ENCODE measurements around the gene MYCBPAP. TPM values are rescaled to one million over a fixed set of nuclear protein-coding genes. Genes with fewer than 3 reads are reported as not detected.

Gene MYCBPAP
- polyA plus RNA-seq, 2 donors, result 0.05 to 0.22 TPM

GRCh38 chr17:50484386-50485155, 23.7 kb upstream of the MYCBPAP start:
- no peaks in the 10 kb centered on the region for H3K9me3 ChIP-seq (ENCODE audit: control insufficient read depth in 2 of 2, insufficient read depth in 1 of 2, low read depth in 1 of 2, low read length in 1 of 2)
- WGBS, 2 donors, result 96% methylated on average over 11 of the region's 11 CpGs
- H3K36me3 ChIP-seq (ENCODE audit: control insufficient read depth in 2 of 2, insufficient read depth in 2 of 2, low read length in 1 of 2), result peaks cover 0 to 17% of the 10 kb centered on the region in 2 donors
- no peak overlapping the region for H3K27ac ChIP-seq (ENCODE audit: low read depth in 2 of 2, low read length in 1 of 2)
- no peaks in the 10 kb centered on the region for H3K27me3 ChIP-seq (ENCODE audit: control insufficient read depth in 1 of 2, insufficient read depth in 2 of 2, low read length in 2 of 2)
- H3K4me1 ChIP-seq (ENCODE audit: control insufficient read depth in 2 of 2, insufficient read depth in 2 of 2, low read length in 1 of 2), result peaks cover 5 to 19% of the 10 kb centered on the region in 2 donors
- H3K4me3 ChIP-seq (ENCODE audit: low read depth in 1 of 2, low read length in 2 of 2), result no peak overlapping the region

- H3K36me3 ChIP-seq (ENCODE audit: control insufficient read depth in 2 of 2, insufficient read depth in 2 of 2, low read length in 1 of 2), result peaks cover 0 to 13% of the 10 kb centered on the region in 2 donors
- WGBS, 2 donors, result 59 to 62% methylated on average over 17 of the region's 17 CpGs
- H3K27ac ChIP-seq (ENCODE audit: low read depth in 2 of 2, low read length in 1 of 2), result peak overlapping the region; percentile 77 to 85
These were observed 20.8 kb upstream of the MYCBPAP start for GRCh38 chr17:50487213-50488096.

GRCh38 chr17:50488880-50489279, 19.4 kb upstream of the MYCBPAP start:
- H3K9me3 ChIP-seq (ENCODE audit: control insufficient read depth in 2 of 2, insufficient read depth in 1 of 2, low read depth in 1 of 2, low read length in 1 of 2), result no peaks in the 10 kb centered on the region
- no peak overlapping the region for H3K4me3 ChIP-seq (ENCODE audit: low read depth in 1 of 2, low read length in 2 of 2)
- H3K27ac ChIP-seq (ENCODE audit: low read depth in 2 of 2, low read length in 1 of 2), result no peak overlapping the region
- peaks cover 0 to 10% of the 10 kb centered on the region in 2 donors for H3K4me1 ChIP-seq (ENCODE audit: control insufficient read depth in 2 of 2, insufficient read depth in 2 of 2, low read length in 1 of 2)
- 93 to 96% methylated on average over 2 of the region's 2 CpGs for WGBS, 2 donors
- H3K36me3 ChIP-seq (ENCODE audit: control insufficient read depth in 2 of 2, insufficient read depth in 2 of 2, low read length in 1 of 2), result peaks cover 0 to 13% of the 10 kb centered on the region in 2 donors
- no peaks in the 10 kb centered on the region for H3K27me3 ChIP-seq (ENCODE audit: control insufficient read depth in 1 of 2, insufficient read depth in 2 of 2, low read length in 2 of 2)

More at GRCh38 chr17:50487213-50488096, 20.8 kb upstream of the MYCBPAP start:
- no peak overlapping the region for H3K4me3 ChIP-seq (ENCODE audit: low read depth in 1 of 2, low read length in 2 of 2)
- H3K27me3 ChIP-seq (ENCODE audit: control insufficient read depth in 1 of 2, insufficient read depth in 2 of 2, low read length in 2 of 2), result no peaks in the 10 kb centered on the region
- H3K9me3 ChIP-seq (ENCODE audit: control insufficient read depth in 2 of 2, insufficient read depth in 1 of 2, low read depth in 1 of 2, low read length in 1 of 2), result no peaks in the 10 kb centered on the region
- H3K4me1 ChIP-seq (ENCODE audit: control insufficient read depth in 2 of 2, insufficient read depth in 2 of 2, low read length in 1 of 2), result peaks cover 0 to 10% of the 10 kb centered on the region in 2 donors

- Histone ChIP-seq H3K27ac (ENCODE audit: low read depth in 2 of 2, low read length in 1 of 2) (no peak overlapping the region), H3K4me3 (ENCODE audit: low read depth in 1 of 2, low read length in 2 of 2) (no peak overlapping the region), H3K27me3 (ENCODE audit: control insufficient read depth in 1 of 2, insufficient read depth in 2 of 2, low read length in 2 of 2) (no peaks in the 10 kb centered on the region), H3K9me3 (ENCODE audit: control insufficient read depth in 2 of 2, insufficient read depth in 1 of 2, low read depth in 1 of 2, low read length in 1 of 2) (no peaks in the 10 kb centered on the region), H3K36me3 (ENCODE audit: control insufficient read depth in 2 of 2, insufficient read depth in 2 of 2, low read length in 1 of 2) (no peaks in the 10 kb centered on the region), H3K4me1 (ENCODE audit: control insufficient read depth in 2 of 2, insufficient read depth in 2 of 2, low read length in 1 of 2) (peaks cover 0 to 10% of the 10 kb centered on the region in 2 donors)
- 36 to 55% methylated on average over 1 of the region's 1 CpG for WGBS, 2 donors
These were observed 16.7 kb upstream of the MYCBPAP start for GRCh38 chr17:50491505-50491904.

- Histone ChIP-seq H3K9me3 (ENCODE audit: control insufficient read depth in 2 of 2, insufficient read depth in 1 of 2, low read depth in 1 of 2, low read length in 1 of 2) (no peaks in the 10 kb centered on the region), H3K27ac (ENCODE audit: low read depth in 2 of 2, low read length in 1 of 2) (no peak overlapping the region), H3K4me3 (ENCODE audit: low read depth in 1 of 2, low read length in 2 of 2) (no peak overlapping the region), H3K36me3 (ENCODE audit: control insufficient read depth in 2 of 2, insufficient read depth in 2 of 2, low read length in 1 of 2) (no peaks in the 10 kb centered on the region), H3K4me1 (ENCODE audit: control insufficient read depth in 2 of 2, insufficient read depth in 2 of 2, low read length in 1 of 2) (peaks cover 0 to 9% of the 10 kb centered on the region in 2 donors), H3K27me3 (ENCODE audit: control insufficient read depth in 1 of 2, insufficient read depth in 2 of 2, low read length in 2 of 2) (no peaks in the 10 kb centered on the region)
- WGBS, 2 donors, result 85 to 87% methylated on average over 8 of the region's 8 CpGs
These were observed 16.0 kb upstream of the MYCBPAP start for GRCh38 chr17:50492214-50492613.

GRCh38 chr17:50493744-50494143, 14.5 kb upstream of the MYCBPAP start:
- no peaks in the 10 kb centered on the region for H3K36me3 ChIP-seq (ENCODE audit: control insufficient read depth in 2 of 2, insufficient read depth in 2 of 2, low read length in 1 of 2)
- no peaks in the 10 kb centered on the region for H3K4me1 ChIP-seq (ENCODE audit: control insufficient read depth in 2 of 2, insufficient read depth in 2 of 2, low read length in 1 of 2)
- no peak overlapping the region for H3K4me3 ChIP-seq (ENCODE audit: low read depth in 1 of 2, low read length in 2 of 2)
- H3K27ac ChIP-seq (ENCODE audit: low read depth in 2 of 2, low read length in 1 of 2), result no peak overlapping the region
- H3K9me3 ChIP-seq (ENCODE audit: control insufficient read depth in 2 of 2, insufficient read depth in 1 of 2, low read depth in 1 of 2, low read length in 1 of 2), result no peaks in the 10 kb centered on the region
- 42 to 66% methylated on average over 3 of the region's 3 CpGs for WGBS, 2 donors
- no peaks in the 10 kb centered on the region for H3K27me3 ChIP-seq (ENCODE audit: control insufficient read depth in 1 of 2, insufficient read depth in 2 of 2, low read length in 2 of 2)

GRCh38 chr17:50495217-50495823, 12.9 kb upstream of the MYCBPAP start:
- no peaks in the 10 kb centered on the region for H3K27me3 ChIP-seq (ENCODE audit: control insufficient read depth in 1 of 2, insufficient read depth in 2 of 2, low read length in 2 of 2)
- H3K9me3 ChIP-seq (ENCODE audit: control insufficient read depth in 2 of 2, insufficient read depth in 1 of 2, low read depth in 1 of 2, low read length in 1 of 2), result no peaks in the 10 kb centered on the region
- H3K27ac ChIP-seq (ENCODE audit: low read depth in 2 of 2, low read length in 1 of 2), result no peak overlapping the region
- no peaks in the 10 kb centered on the region for H3K36me3 ChIP-seq (ENCODE audit: control insufficient read depth in 2 of 2, insufficient read depth in 2 of 2, low read length in 1 of 2)
- no peak overlapping the region for H3K4me3 ChIP-seq (ENCODE audit: low read depth in 1 of 2, low read length in 2 of 2)
- H3K4me1 ChIP-seq (ENCODE audit: control insufficient read depth in 2 of 2, insufficient read depth in 2 of 2, low read length in 1 of 2), result no peaks in the 10 kb centered on the region
- 86 to 89% methylated on average over 8 of the region's 8 CpGs for WGBS, 2 donors

GRCh38 chr17:50495918-50496317, 12.3 kb upstream of the MYCBPAP start:
- Histone ChIP-seq H3K36me3 (ENCODE audit: control insufficient read depth in 2 of 2, insufficient read depth in 2 of 2, low read length in 1 of 2) (no peaks in the 10 kb centered on the region), H3K27me3 (ENCODE audit: control insufficient read depth in 1 of 2, insufficient read depth in 2 of 2, low read length in 2 of 2) (no peaks in the 10 kb centered on the region), H3K4me1 (ENCODE audit: control insufficient read depth in 2 of 2, insufficient read depth in 2 of 2, low read length in 1 of 2) (no peaks in the 10 kb centered on the region), H3K27ac (ENCODE audit: low read depth in 2 of 2, low read length in 1 of 2) (no peak overlapping the region), H3K9me3 (ENCODE audit: control insufficient read depth in 2 of 2, insufficient read depth in 1 of 2, low read depth in 1 of 2, low read length in 1 of 2) (no peaks in the 10 kb centered on the region), H3K4me3 (ENCODE audit: low read depth in 1 of 2, low read length in 2 of 2) (no peak overlapping the region)
- WGBS, 2 donors, result 91 to 94% methylated on average over 8 of the region's 8 CpGs

- H3K27me3 ChIP-seq (ENCODE audit: control insufficient read depth in 1 of 2, insufficient read depth in 2 of 2, low read length in 2 of 2), result no peaks in the 10 kb centered on the region
- peak overlapping the region; percentile 28 to 73 for H3K27ac ChIP-seq (ENCODE audit: low read depth in 2 of 2, low read length in 1 of 2)
- no peak overlapping the region for H3K4me3 ChIP-seq (ENCODE audit: low read depth in 1 of 2, low read length in 2 of 2)
- H3K9me3 ChIP-seq (ENCODE audit: control insufficient read depth in 2 of 2, insufficient read depth in 1 of 2, low read depth in 1 of 2, low read length in 1 of 2), result no peaks in the 10 kb centered on the region
- H3K4me1 ChIP-seq (ENCODE audit: control insufficient read depth in 2 of 2, insufficient read depth in 2 of 2, low read length in 1 of 2), result no peaks in the 10 kb centered on the region
- H3K36me3 ChIP-seq (ENCODE audit: control insufficient read depth in 2 of 2, insufficient read depth in 2 of 2, low read length in 1 of 2), result no peaks in the 10 kb centered on the region
- WGBS, 2 donors, result 61% methylated on average over 7 of the region's 7 CpGs
These were observed 10.0 kb upstream of the MYCBPAP start for GRCh38 chr17:50498021-50498874.
